Coronary artery (tissue), 2 donors: ENCODE results near the gene C1RL.

Source experiments
- DNase-seq: peaks from one replicate; pipeline ENCODE4 v3.0.0-alpha.2; 2017; ENCODE audit warnings: low spot score
- H3K27ac ChIP-seq, 2 donors: fragments of 200-600 bp; sonication (generic); one replicate each; pipeline ENCODE4 v1.5.1; 2016 to 2019
- H3K4me3 ChIP-seq: fragments of 200-600 bp; sonication (generic); 2 replicates; pipeline ENCODE4 v1.5.1; 2016; ENCODE audit warnings: mild to moderate bottlenecking, moderate library complexity
- CTCF ChIP-seq: fragments of 200-600 bp; sonication (generic); IDR thresholded peaks from one replicate; pipeline ENCODE4 v1.5.1; 2019; ENCODE audit warnings: antibody characterized with exemption

Gene C1RL

GRCh38 chr12:7144414-7145120 is 35.6 kb upstream of the C1RL start:
- peak; percentile 56 for TF ChIP-seq CTCF
- no peak overlapping the region for H3K4me3 ChIP-seq
- no peak for DNase-seq
- peak overlapping the region in 1 of 2 donors; percentile 58 for H3K27ac ChIP-seq

- no peak for DNase-seq
- TF ChIP-seq CTCF: no peak
- Histone ChIP-seq H3K4me3 (no peak overlapping the region), H3K27ac (no peak overlapping the region)
These were observed 34.5 kb upstream of the C1RL start for GRCh38 chr12:7143564-7143963.

- TF ChIP-seq CTCF: no peak
- Histone ChIP-seq H3K27ac (no peak overlapping the region), H3K4me3 (no peak overlapping the region)
- no peak for DNase-seq
These were observed 33.9 kb upstream of the C1RL start for GRCh38 chr12:7142809-7143465.

- no peak overlapping the region for H3K27ac ChIP-seq
- TF ChIP-seq CTCF: peak; percentile 21
- DNase-seq: no peak
- H3K4me3 ChIP-seq: no peak overlapping the region
These were observed 33.1 kb upstream of the C1RL start for GRCh38 chr12:7142056-7142644.

- H3K27ac ChIP-seq: no peak overlapping the region
- DNase-seq: no peak
- no peak for TF ChIP-seq CTCF
- no peak overlapping the region for H3K4me3 ChIP-seq
These were observed 32.5 kb upstream of the C1RL start for GRCh38 chr12:7141351-7142005.

- no peak overlapping the region for H3K4me3 ChIP-seq
- TF ChIP-seq CTCF: no peak
- H3K27ac ChIP-seq: no peak overlapping the region
- DNase-seq: no peak
These were observed 30.2 kb upstream of the C1RL start for GRCh38 chr12:7139200-7139599.
